Measurements from ENCODE around the gene ATF4. TPM values are rescaled to one million over a fixed set of nuclear protein-coding genes. Genes with fewer than 3 reads are reported as not detected.

The ATF4 gene, protein sequence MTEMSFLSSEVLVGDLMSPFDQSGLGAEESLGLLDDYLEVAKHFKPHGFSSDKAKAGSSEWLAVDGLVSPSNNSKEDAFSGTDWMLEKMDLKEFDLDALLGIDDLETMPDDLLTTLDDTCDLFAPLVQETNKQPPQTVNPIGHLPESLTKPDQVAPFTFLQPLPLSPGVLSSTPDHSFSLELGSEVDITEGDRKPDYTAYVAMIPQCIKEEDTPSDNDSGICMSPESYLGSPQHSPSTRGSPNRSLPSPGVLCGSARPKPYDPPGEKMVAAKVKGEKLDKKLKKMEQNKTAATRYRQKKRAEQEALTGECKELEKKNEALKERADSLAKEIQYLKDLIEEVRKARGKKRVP
- total RNA-seq = 173 TPM

DNA sequence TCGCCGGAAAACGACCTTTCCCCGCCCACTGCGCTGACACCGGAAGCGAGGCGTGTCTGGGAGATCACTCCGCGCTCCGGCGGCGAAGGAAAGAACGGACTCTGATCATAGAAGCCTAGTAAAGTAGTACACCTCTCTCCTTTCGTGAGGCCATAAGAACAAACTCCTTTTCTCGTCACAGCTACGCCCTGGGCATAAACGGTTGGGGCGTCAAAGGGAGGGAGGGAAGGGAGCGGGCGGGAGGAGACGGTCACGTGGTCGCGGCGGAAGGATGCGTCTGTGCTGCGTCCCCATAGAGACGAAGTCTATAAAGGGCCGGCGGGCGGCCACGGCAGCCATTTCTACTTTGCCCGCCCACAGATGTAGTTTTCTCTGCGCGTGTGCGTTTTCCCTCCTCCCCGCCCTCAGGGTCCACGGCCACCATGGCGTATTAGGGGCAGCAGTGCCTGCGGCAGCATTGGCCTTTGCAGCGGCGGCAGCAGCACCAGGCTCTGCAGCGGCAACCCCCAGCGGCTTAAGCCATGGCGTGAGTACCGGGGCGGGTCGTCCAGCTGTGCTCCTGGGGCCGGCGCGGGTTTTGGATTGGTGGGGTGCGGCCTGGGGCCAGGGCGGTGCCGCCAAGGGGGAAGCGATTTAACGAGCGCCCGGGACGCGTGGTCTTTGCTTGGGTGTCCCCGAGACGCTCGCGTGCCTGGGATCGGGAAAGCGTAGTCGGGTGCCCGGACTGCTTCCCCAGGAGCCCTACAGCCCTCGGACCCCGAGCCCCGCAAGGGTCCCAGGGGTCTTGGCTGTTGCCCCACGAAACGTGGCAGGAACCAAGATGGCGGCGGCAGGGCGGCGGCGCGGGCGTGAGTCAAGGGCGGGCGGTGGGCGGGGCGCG is at the start of gene ATF4:
Gene ATF4, plus strand, starts transcription at position 337 of the 880 bp plus-strand sequence. CDS start 884 bp downstream, outside the sequence.
- intact Hi-C loops (cut with DNase I) = loop anchor here (1.0 to 5.0 kb wide), 4 partner anchors 9 to 203 kb away; partner anchors contain the start of genes MIEF1, RPL3 and RPS19BP1
- peaks cover 27 to 37% of the 10 kb centered on the region in 2 donors for H3K4me1 ChIP-seq
- TF ChIP-seq, protein P1, sequence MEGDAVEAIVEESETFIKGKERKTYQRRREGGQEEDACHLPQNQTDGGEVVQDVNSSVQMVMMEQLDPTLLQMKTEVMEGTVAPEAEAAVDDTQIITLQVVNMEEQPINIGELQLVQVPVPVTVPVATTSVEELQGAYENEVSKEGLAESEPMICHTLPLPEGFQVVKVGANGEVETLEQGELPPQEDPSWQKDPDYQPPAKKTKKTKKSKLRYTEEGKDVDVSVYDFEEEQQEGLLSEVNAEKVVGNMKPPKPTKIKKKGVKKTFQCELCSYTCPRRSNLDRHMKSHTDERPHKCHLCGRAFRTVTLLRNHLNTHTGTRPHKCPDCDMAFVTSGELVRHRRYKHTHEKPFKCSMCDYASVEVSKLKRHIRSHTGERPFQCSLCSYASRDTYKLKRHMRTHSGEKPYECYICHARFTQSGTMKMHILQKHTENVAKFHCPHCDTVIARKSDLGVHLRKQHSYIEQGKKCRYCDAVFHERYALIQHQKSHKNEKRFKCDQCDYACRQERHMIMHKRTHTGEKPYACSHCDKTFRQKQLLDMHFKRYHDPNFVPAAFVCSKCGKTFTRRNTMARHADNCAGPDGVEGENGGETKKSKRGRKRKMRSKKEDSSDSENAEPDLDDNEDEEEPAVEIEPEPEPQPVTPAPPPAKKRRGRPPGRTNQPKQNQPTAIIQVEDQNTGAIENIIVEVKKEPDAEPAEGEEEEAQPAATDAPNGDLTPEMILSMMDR (IDR thresholded peaks at IDR 0.05) = peak in 1 of 3 experiments; percentile 3
- H3K27ac ChIP-seq = peak within 1 kb of the TSS; percentile 100
- no peaks in the 10 kb centered on the region for H3K27me3 ChIP-seq
- H3K36me3 ChIP-seq = peaks cover 51 to 64% of the 10 kb centered on the region in 2 donors
- no peaks in the 10 kb centered on the region for H3K9me3 ChIP-seq
- H3K4me3 ChIP-seq = peak within 1 kb of the TSS; percentile 92 to 100
- DNase-seq (ENCODE audit: low spot score in 2 of 2) = peak in 1 of 2 donors; percentile 93

DNA sequence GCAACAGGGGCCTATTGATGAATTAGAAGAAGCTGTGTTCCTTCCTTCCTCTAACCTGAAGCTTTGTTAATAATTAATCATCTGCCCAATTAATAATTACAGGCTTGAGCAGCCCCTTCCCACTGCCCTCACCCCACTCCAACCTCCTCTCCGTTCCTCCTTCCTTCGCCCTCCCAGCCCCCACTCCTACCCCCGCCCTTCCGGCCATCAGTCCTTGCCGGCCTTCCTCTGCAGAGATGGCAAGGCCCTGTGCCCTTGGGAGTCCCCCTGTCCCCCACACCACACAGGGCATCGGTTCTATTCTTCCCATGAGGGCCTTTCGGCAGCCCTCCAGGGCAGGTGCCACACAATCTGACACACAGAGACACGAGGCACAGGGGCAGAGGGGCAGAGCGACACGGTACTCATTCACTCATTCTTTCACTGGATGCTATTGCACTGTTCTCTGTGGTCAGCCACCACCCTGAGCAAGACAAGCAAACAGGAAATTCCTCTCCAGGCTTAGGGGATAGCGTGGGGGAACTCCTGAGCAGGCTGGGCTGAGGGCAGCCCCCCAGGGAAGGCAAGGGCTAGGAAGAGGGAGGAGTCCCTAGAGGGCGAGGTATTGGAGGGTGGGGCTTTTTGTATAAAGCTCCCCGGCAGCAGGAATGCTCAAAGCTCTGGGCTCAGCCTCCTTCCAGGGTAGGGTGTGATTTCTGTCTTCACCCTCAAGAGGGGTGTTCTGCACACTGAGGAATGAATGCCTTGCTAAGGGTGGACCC is 48.8 kb upstream of the ATF4 start:
- TF ChIP-seq, protein P1 (IDR thresholded peaks at IDR 0.05) = no peak
- H3K9me3 ChIP-seq = no peaks in the 10 kb centered on the region
- H3K36me3 ChIP-seq = no peaks in the 10 kb centered on the region
- no peaks in the 10 kb centered on the region for H3K4me1 ChIP-seq
- no peak overlapping the region for H3K4me3 ChIP-seq
- intact Hi-C loops (cut with DNase I) = no loop called here
- H3K27ac ChIP-seq = no peak overlapping the region
- no peak for DNase-seq (ENCODE audit: low spot score in 2 of 2)
- H3K27me3 ChIP-seq = no peaks in the 10 kb centered on the region

DNA sequence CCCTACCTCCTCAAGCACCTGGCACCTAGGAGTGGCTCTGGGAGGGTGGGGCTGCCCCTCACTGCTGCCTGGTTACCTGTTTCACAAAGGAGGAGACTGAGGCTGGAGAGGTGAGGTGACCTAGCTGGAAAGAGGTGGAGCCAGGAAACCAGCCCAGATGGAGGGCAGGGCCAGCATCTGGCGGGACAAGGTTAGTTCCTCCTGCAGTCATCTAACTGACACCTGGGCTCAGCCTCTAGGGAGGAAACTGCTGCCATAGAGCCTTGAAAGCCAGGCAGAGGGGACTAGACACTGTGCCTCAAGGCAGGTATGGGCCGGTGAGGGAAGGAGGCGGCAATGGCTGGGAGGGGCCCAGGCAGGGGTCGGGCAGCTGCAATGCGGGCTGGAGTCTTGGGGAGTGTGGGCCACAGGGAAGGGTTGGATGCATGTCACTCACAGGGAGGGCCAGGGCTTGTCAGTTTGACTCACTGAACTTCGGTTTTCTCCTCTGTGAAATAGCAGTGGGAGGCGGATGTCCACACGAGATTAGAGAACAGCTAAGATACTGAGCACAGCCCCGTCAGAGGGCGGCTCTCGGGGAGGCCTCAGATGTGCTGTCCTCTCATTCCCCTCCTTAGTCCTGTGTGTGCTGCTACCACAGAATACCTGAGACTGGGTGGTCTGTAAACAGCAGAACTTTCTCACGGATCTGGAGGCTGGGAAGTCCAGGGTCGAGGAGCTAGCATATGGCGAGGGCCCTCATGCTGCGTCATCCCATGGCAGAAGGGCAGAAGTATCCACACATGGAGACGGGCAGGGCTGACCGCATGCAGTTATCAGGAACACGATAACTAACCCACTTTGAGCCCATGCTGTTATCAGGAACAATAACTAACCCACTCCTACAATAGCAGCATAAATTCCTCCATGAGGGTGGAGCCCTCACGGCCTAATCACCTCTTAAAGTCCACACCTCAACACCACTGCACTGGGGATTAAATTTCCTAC is 47.5 kb upstream of the ATF4 start:
- no peaks in the 10 kb centered on the region for H3K9me3 ChIP-seq
- no peak for DNase-seq (ENCODE audit: low spot score in 2 of 2)
- TF ChIP-seq, protein P1 (IDR thresholded peaks at IDR 0.05) = no peak
- H3K27me3 ChIP-seq = no peaks in the 10 kb centered on the region
- no peak overlapping the region for H3K27ac ChIP-seq
- intact Hi-C loops (cut with DNase I) = no loop called here
- H3K4me3 ChIP-seq = no peak overlapping the region
- no peaks in the 10 kb centered on the region for H3K36me3 ChIP-seq
- H3K4me1 ChIP-seq = no peaks in the 10 kb centered on the region

DNA sequence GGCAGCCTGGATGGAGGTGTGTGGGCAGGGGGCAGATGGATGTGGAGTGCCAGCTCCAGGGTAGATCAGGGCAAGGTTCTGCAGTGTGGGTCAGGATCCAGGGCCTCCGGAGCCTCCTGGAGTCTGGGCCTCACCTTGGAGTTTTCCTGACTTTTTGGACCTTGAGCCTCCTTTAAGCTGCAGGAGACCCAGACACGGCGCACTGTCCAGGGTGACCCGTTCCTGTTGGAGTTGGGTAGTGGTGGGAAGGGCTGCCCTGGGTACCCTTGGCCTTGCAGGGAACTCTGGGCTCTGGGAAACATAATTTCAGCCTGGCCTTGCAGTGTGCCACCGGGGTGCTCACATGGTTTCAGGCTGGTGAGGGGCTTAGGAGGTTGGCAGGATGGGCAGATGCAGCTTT is 46.5 kb upstream of the ATF4 start:
- Histone ChIP-seq H3K4me1 (no peaks in the 10 kb centered on the region), H3K27ac (no peak overlapping the region)

More for the DNA sequence above, 46.5 kb upstream of the ATF4 start:
- no peak for DNase-seq (ENCODE audit: low spot score in 2 of 2)
- no peaks in the 10 kb centered on the region for H3K36me3 ChIP-seq
- H3K27me3 ChIP-seq = no peaks in the 10 kb centered on the region
- no peaks in the 10 kb centered on the region for H3K9me3 ChIP-seq
- intact Hi-C loops (cut with DNase I) = no loop called here
- TF ChIP-seq, protein P1 (IDR thresholded peaks at IDR 0.05) = no peak
- no peak overlapping the region for H3K4me3 ChIP-seq
